ENCODE results near the gene GIMAP7. TPM values are rescaled to one million over a fixed set of nuclear protein-coding genes. Genes with fewer than 3 reads are reported as not detected.

The GIMAP7 gene
- total RNA-seq, 1 donor from 2014 or later = not detected

DNA sequence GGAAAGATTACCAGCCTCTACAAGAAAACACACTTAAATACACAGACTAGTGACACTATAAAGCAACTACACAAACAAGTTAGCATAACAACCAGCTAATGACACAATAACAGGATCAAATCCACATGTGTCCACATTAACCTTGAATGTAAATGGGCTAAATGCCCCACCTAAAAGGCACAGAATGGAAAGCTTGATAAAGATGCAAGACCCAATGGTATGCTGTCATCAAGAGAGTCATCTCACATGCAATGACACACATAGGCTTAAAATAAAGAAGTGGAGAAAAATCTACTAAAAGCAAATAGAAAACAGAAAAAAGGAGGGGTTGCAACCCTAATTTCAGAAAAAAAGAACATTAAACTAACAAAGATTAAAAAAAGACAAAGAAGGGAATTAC lies 38.5 kb downstream of the GIMAP7 start:
- H3K9ac ChIP-seq = no peak overlapping the region
- no peaks in the 10 kb centered on the region for H3K4me1 ChIP-seq
- no peaks in the 10 kb centered on the region for H3K79me2 ChIP-seq (ENCODE audit: low read depth)
- H2AFZ ChIP-seq (replicated peaks) = no peak overlapping the region
- DNase-seq (ENCODE audit: low spot score) = no peak
- H3K9me3 ChIP-seq (ENCODE audit: low read depth) = peaks cover 5% of the 10 kb centered on the region
- no peaks in the 10 kb centered on the region for H3K36me3 Mint-ChIP-seq
- H3K4me3 Mint-ChIP-seq = no peak overlapping the region
- H3F3A ChIP-seq (ENCODE audit: low read depth) = no peaks in the 10 kb centered on the region
- H3K4me1 Mint-ChIP-seq = no peaks in the 10 kb centered on the region
- H3K27me3 Mint-ChIP-seq (ENCODE audit: insufficient read depth, low read depth) = peaks cover 4% of the 10 kb centered on the region
- peaks cover 4% of the 10 kb centered on the region for H3K36me3 ChIP-seq
- TF ChIP-seq CTCF (IDR thresholded peaks at IDR 0.05) (no peak), EZH2 (IDR thresholded peaks at IDR 0.05) (no peak), EZH2phosphoT487 (IDR thresholded peaks at IDR 0.05) (no peak)
- H3K27ac Mint-ChIP-seq = no peak overlapping the region
- no peaks in the 10 kb centered on the region for H4K20me1 ChIP-seq (ENCODE audit: low read depth)
- H3K27me3 ChIP-seq = no peaks in the 10 kb centered on the region
- H3K4me2 ChIP-seq = no peak overlapping the region
- H3K4me3 ChIP-seq = no peak overlapping the region
- peaks cover 14% of the 10 kb centered on the region for H3K9me3 Mint-ChIP-seq
- H3K27ac ChIP-seq = no peak overlapping the region

DNA sequence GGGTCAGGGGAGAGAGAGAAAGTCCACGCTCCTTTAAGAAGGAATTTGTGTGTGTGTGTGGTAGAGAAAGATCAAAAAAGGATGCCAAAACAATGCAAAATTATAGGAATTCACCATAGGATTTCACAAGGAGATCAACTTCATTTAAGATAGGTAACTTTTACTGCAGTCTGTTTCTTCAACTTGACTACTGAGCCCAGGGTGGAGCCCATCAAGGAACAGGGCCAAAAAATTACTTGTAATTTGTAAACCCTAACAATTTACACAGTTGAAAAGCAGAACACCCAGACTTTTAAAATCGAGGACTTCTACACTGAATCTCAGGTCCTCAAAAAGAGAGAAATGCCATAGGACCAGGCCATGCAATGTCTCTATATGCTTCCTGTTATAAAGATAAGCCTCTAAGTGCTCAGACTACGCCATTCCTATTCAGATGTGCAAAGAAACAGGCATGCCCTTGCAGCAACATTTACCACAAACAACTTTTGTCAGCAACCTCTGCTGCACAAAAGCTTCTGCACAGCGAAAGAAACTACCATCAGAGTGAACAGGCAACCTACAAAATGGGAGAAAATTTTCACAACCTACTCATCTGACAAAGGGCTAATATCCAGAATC lies 42.0 kb downstream of the GIMAP7 start:
- H2AFZ ChIP-seq (replicated peaks) = no peak overlapping the region
- H3K79me2 ChIP-seq (ENCODE audit: low read depth) = no peaks in the 10 kb centered on the region
- Mint-ChIP-seq H3K9me3 (peaks cover 13% of the 10 kb centered on the region), H3K27me3 (ENCODE audit: insufficient read depth, low read depth) (peaks cover 6% of the 10 kb centered on the region), H3K4me1 (no peaks in the 10 kb centered on the region), H3K4me3 (no peak overlapping the region), H3K36me3 (no peaks in the 10 kb centered on the region), H3K27ac (no peak overlapping the region)
- no peak overlapping the region for H3K4me3 ChIP-seq
- TF ChIP-seq EZH2phosphoT487 (IDR thresholded peaks at IDR 0.05) = no peak
- no peak for TF ChIP-seq CTCF (IDR thresholded peaks at IDR 0.05)
- no peak for TF ChIP-seq EZH2 (IDR thresholded peaks at IDR 0.05)
- no peak for DNase-seq (ENCODE audit: low spot score)
- no peaks in the 10 kb centered on the region for H3K9me3 ChIP-seq (ENCODE audit: low read depth)
- no peak overlapping the region for H3K27ac ChIP-seq
- no peaks in the 10 kb centered on the region for H3F3A ChIP-seq (ENCODE audit: low read depth)
- no peak overlapping the region for H3K9ac ChIP-seq
- no peaks in the 10 kb centered on the region for H3K36me3 ChIP-seq
- no peaks in the 10 kb centered on the region for H3K27me3 ChIP-seq
- no peaks in the 10 kb centered on the region for H3K4me1 ChIP-seq
- no peaks in the 10 kb centered on the region for H4K20me1 ChIP-seq (ENCODE audit: low read depth)
- H3K4me2 ChIP-seq = no peak overlapping the region

- DNase-seq (ENCODE audit: low spot score) = no peak
- H3K27me3 Mint-ChIP-seq (ENCODE audit: insufficient read depth, low read depth) = peaks cover 6% of the 10 kb centered on the region
- no peak overlapping the region for H3K27ac ChIP-seq
- H3K4me1 Mint-ChIP-seq = peaks cover 3% of the 10 kb centered on the region
- no peaks in the 10 kb centered on the region for H3K27me3 ChIP-seq
- H3K4me2 ChIP-seq = no peak overlapping the region
- H3K9me3 Mint-ChIP-seq = peaks cover 11% of the 10 kb centered on the region
- no peaks in the 10 kb centered on the region for H4K20me1 ChIP-seq (ENCODE audit: low read depth)
- no peak overlapping the region for H3K9ac ChIP-seq
- H3F3A ChIP-seq (ENCODE audit: low read depth) = no peaks in the 10 kb centered on the region
- no peaks in the 10 kb centered on the region for H3K36me3 ChIP-seq
- H3K27ac Mint-ChIP-seq = no peak overlapping the region
- H3K36me3 Mint-ChIP-seq = no peaks in the 10 kb centered on the region
- no peaks in the 10 kb centered on the region for H3K4me1 ChIP-seq
- no peak overlapping the region for H3K4me3 ChIP-seq
- H3K4me3 Mint-ChIP-seq = no peak overlapping the region
- TF ChIP-seq CTCF (IDR thresholded peaks at IDR 0.05) = no peak
- TF ChIP-seq EZH2phosphoT487 (IDR thresholded peaks at IDR 0.05) = no peak
- TF ChIP-seq EZH2 (IDR thresholded peaks at IDR 0.05) = no peak
- no peaks in the 10 kb centered on the region for H3K79me2 ChIP-seq (ENCODE audit: low read depth)
- H3K9me3 ChIP-seq (ENCODE audit: low read depth) = no peaks in the 10 kb centered on the region
- H2AFZ ChIP-seq (replicated peaks) = no peak overlapping the region
Observed at GRCh38 chr7:150560486-150560885, 45.8 kb downstream of the GIMAP7 start.

Measured in neural progenitor cell (in vitro differentiated cells).